Measurements from ENCODE around the gene SLC12A9.
"Not testable (repeated sequence)": the region's sequence is repeated elsewhere in the genome, so short reads cannot be mapped to it uniquely, and the experiment has no call there.

Gene SLC12A9

DNA sequence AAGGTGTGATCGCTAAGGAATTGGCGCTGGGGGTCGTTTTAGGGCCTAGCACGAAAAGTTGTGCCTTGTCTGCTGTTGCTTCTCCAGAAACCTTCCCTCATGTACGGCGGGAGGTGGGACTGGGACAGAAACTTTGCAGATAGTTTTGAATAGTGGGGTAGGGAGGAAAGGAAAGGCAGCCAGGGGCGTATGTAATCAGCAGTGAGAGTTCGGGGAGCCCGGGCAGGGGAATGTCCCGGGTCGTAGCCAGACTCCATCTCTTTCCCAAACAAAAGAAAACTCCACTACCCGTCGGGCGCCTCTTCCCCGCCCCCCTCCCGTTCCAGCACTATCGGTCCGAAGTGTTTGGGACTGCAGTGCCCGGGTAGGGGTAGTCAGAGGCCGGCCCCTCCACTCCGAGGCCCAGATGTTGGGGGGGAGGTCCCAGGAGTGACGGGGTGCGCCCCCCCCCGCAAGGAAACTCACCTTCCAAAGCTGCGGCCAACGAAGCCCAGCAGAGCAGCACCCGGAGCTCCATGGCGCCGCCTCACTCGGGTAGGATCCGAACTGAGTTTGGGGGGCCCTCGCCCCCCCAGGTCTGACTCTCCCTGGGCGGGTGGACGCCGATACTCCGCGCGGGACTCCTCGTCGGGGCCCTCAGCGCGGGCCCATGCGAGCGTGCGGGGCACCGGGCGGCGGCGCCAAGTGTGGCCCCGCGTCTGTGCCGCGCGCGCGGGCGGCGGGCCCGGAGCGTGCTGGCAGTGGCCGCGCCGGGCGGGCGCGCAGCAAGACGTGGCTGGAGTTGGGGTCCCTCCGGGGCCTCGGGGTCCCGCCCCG lies 25.8 kb upstream of the SLC12A9 start:
- DNase-seq (ENCODE audit: low spot score), result no peak

DNA sequence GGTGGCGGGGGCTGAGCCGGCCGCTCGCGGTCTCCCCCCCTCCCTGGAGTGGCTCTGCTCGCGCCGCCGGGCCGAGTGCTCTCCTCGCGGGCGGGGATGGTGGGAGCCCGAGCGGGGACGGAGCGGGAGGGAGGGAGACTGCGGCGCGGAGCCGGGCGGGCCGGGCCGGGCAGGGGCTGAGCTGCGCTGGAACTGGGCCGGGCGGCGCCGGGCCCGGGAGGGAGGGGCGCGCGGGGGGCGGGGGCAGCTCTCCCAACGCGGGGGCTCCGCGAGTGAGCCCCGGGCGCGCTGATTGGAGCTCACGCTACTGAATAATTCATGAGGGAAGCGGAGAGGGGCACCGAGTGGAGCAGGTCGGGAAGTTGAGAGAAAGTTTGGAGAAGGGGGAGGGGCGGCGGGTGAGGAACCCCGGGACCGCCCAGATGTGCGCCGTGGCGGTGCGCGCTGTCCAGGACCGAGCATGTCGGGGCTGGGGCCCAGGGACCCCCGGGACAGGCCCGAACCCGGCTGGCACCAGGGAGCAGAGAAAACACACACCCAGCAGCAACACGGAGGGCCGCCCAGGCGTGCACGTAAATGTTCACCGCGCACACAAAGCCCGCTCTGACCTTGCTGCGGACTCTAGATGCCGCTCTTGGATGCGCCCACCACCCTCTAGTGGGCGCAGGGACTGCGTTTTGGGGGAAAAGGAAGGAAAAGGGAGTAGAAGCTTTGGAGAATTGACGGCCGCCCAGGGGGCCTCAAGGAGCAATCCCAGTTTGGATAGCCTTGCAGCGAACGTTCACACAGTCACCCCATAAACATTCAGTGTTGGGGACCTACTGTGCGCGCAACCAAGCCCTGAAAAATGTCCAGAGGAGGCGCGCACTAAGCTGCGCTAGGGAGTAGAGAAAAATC lies 24.9 kb upstream of the SLC12A9 start, which contains the start of gene EPHB4:
TSS of gene EPHB4 (minus strand) at position 194 of the 897 bp plus-strand sequence. CDS start 493 bp downstream, outside the sequence.
- peak; percentile 73 for DNase-seq (ENCODE audit: low spot score)

DNA sequence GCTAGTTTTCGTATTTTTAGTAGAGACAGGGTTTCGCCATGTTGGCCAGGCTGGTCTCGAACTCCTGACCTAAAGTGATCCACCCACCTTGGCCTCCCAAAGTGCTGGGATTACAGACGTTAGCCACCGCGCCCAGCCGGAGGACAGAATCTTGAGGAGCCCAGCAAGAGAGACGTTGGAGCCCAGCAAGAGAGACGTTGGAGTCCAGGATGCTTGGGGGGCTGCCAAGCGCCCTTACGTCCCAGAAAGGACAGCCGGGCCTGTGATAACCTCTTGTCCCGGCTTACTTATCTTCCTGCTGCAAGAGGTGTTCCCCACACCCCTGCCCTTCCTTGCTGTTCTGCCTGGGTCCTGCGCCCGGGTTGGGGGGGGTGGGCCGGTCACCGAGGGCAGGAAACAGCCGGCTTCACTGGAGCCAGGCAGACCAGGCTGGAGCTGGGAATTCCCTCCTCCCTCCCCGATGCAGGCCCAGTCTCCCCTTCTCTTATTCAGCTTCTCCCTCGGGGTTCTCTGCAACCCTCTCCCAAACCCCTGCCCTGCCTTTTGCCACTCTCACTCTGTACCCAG lies 23.3 kb upstream of the SLC12A9 start:
- peak; percentile 79 for DNase-seq (ENCODE audit: low spot score)

DNA sequence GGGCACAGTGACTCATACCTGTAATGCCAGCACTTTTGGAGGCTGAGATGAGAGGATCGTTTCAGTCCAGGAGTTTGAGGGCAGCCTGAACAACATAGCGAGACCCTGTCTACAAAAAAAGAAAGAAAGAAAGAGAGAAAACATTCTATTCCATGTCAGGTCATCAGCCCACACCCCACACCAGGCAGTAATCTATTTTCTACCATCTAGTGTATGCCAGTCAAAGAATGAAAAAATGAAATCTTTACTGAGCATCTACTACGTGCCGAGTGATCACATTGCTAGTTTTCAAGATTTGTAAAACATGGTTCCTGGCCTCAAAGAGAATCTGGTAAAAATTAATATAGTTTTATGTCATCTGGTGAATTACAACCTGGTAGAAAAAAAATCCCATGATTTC lies 22.1 kb upstream of the SLC12A9 start:
- DNase-seq (ENCODE audit: low spot score), result no peak

DNA sequence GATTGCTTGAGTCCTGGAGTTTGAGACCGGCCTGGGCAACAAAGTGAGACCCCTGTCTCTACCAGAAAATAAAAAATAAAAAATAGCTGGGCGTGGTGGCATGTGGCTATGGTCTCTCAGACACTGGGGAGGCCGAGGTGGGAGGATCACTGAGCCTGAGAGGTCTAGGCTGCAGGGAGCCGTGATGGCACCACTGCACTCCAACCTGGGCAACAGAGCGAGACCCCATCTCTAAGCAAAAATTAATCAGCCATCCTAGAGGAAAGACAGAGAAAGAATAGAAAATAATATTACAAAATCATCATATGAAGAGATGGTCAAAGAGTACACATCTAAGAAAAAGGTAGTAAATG lies 20.3 kb upstream of the SLC12A9 start:
- DNase-seq (ENCODE audit: low spot score), result no peak

DNA sequence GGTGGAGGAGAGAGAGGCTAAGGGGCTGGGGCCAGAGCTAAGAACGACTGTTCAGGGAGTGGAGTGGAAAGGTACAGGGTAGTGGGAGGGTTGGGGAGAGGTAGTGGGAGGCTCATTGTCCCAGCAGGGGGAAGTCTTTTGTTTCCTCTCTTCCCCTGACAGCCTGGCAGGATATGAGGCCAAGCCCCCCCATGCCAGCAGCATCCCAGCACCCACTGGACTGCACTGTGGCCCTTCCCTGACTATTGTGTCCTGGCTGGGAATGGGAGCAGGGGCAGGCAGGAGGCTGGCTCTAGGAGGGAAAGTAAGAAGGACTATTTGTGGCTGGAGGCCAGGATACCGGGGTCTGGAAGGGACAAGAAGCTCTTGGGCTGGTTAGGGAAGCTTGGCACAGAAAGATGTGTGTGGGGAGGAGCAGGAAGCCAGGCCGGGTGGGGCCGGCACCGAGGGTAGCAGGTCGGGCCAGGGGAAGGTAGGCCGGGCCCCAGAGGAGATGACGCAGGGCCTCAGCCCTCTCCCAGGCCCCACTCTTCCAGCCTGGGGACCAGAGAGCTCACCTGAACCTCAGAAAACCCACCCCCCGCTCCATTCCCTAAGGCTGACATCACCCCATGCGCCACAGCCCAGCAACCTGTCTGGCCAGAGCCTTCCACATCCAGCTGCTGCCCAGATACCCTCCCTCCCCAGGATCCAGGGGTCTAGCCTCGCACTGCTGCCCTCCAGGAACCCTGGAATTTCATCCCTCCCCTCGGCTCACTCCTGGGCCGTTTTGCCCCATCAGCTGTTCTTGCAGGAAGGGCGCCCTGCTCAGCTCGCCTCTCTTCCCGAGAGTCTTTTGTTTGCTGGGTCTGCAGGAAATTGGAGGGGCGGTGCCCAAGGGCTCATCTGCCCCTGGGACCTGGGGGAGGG lies 16.4 kb upstream of the SLC12A9 start:
- DNase-seq (ENCODE audit: low spot score), result peak; percentile 75

DNA sequence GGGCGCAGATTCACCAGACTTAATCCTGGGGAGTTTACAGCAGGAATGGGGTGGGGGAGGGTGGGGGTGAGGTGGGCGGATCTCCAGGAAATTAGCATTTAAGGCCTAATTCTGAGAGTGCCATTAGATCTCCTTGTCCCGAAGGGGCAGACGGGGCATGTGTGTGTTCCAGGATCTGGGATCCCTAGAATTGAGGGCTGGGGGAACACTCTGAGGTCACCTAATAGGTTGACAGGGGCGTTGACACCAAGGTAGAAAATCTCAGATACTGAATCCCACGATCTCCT lies 15.8 kb upstream of the SLC12A9 start:
- DNase-seq (ENCODE audit: low spot score), result no peak

DNA sequence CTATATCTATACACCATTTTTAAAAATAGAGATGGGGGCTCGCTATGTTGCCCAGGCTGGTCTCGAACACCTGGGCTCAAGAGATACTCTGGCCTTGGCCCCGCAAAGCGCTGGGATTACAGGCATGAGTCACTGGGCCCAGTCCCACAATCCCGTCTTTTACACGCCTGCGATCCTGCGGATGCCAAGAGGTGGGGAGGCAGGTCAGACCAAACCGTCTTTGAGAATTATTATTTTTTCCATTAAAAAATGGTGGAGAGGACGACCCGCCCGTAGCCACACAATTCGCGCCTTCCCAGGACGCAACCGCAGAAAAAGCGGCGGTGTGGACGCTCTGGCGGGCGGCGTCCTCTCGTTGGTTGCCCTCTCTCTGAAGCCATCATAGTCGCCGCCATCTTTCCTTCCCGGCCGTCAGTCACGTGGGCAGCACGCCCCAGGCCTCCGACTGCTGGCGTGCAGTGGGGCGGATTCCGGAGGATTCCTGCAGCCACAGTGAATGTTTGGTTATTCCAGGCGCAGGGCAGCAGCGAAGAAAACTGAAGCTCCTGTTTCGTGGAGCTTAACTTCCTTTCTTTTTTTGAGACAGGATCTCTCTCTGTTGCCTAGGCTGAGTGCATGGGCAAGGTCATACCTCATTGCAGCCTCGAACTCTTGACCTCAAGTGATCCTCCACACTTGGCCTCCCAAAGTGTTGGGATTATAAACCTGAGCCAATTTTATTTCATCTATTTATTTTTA lies 15.2 kb upstream of the SLC12A9 start:
- DNase-seq (ENCODE audit: low spot score), result peak; percentile 91

DNA sequence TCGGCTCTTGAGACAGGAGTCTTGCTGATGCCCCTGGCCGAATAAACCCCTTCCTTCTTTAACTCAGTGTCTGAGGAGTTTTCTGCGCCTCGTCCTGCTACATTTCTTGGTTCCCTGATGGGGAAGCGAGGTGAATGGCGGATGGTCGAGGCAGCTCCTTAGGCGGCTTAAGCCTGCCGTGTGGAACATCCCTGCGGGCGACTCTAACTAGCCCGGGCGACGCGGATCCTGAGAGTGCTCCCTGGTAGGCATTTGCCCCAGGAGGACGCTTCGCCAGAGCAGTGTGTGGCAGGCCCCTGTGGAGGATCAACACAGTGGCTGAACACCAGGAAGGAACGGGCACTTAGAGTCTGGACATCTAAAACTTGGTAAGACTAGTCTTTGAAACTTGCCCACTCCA lies 13.2 kb upstream of the SLC12A9 start:
- no peak for DNase-seq (ENCODE audit: low spot score)

DNA sequence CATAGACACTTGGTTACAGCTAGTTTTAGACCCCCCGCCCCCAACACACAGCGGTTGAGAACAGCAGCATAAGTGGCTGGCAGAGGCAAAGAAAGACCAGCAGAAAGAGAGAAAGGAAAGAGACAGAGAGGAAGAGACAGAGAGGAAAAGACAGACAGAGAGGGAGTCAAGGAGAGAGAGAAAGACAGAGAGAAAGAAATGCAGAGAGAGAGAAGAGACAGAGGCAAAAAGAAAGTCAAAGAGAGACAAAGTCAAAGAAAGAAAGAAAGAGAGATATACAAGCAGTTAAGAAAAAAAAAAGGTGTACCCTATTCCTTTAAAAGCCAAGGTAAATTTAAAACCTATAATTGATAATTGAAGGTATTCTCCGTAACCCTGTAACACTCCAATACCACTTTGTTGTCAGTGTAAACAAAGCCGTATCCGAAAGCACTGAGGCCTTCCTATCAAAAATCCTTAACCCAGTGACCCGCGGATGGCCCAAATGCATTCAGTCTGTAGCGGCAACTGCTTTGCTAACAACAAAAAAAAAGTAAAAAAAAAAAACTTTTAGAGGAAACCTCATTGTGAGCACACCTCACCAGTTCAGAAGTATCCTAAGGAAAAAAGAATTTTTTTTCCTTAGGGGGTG lies 11.9 kb upstream of the SLC12A9 start:
- no peak for DNase-seq (ENCODE audit: low spot score)

DNA sequence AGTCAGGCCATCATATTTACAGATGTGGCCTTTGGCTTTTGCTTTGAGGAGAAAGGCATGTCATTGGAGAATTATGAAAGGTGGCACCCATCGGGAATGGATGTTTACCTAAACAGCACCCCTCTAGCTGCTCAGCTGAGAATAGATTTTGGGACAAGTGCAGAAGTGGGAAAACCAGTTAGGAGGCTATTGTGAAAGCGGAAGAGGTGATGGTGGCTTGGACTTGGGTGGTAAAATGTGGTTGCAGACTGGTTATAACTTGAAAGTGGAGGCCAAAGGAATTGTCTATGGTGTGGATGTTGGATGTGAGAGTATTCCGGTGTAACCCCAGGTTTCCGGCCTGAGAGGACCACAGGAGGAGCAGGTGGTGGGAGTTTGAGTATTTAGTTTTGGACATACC lies 5.2 kb upstream of the SLC12A9 start:
- DNase-seq (ENCODE audit: low spot score), result no peak

DNA sequence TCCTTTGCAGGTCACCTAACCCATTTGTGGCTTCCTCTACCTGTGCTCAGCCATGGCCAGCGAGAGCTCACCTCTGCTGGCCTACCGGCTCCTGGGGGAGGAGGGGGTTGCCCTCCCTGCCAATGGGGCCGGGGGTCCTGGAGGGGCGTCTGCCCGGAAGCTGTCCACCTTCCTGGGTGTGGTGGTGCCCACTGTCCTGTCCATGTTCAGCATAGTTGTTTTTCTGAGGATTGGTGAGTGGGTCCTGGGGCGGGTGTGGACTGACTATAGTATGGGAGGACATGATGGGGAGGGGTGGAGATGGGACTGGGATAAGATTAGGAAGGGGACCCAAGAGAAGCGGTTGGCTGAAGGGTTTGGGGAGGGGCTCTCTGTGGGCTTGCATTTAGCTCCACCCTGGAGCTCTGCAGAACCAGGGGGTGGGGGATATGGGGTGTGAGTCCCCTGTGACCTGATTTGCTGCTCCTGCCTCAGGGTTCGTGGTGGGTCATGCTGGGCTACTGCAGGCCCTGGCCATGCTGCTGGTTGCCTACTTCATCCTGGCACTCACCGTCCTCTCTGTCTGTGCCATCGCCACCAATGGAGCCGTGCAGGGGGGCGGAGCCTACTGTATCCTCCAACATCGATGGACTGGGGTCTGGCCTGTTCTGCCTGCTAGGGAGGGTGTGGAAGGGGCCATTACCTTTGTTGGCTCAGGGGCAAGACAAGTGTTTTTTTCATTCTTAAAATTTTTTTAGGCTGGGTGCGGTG lies 1.8 kb downstream of the SLC12A9 start:
- DNase-seq (ENCODE audit: low spot score), result no peak

DNA sequence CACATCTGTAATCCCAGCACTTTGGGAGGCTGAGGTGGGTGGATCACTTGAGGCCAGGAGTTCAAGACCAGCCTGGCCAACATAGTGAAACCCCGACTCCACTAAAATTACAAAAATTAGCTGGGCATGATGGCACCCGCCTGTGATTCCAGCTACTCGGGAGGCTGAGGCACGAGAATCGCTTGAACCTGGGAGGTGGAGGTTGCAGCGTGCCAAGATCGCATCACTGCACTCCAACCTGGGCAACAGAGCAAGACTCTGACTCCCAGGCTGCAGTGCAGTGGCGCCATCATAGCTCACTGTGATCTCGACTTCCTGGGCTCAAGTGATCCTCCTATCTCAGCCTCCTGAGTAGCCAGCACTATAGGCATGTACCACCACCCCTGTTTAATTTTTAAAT lies 2.4 kb downstream of the SLC12A9 start:
- not testable (repeated sequence) for DNase-seq (ENCODE audit: low spot score)

DNA sequence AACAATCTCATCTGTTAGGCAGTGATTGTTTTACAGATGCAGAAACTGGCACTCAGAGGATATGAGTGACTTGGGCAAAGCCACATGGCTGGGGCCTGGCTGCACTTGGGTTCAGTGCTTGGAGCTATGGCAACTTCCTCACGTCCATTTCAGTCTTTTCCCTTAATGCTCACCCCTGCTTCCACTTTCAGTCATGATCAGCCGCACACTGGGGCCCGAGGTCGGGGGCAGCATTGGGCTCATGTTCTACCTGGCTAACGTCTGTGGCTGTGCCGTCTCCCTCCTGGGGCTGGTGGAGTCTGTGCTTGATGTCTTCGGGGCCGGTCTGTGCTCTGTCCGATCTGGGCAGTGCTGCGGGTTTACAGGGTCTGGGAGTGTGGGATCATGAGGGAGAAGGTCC lies 3.0 kb downstream of the SLC12A9 start:
- no peak for DNase-seq (ENCODE audit: low spot score)

DNA sequence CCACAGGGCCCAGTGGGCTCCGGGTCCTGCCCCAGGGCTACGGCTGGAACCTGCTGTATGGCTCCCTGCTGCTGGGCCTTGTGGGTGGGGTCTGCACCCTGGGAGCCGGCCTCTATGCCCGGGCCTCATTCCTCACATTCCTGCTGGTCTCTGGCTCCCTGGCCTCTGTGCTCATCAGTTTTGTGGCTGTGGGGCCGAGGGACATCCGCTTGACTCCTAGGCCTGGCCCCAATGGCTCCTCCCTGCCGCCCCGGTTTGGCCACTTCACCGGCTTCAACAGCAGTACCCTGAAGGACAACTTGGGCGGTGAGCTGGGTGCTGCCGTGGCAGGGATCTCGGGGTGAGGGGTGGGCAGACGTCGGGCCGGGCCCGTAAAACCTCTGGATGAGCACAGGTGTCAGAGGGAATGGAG lies 4.4 kb downstream of the SLC12A9 start:
- DNase-seq (ENCODE audit: low spot score), result no peak

DNA sequence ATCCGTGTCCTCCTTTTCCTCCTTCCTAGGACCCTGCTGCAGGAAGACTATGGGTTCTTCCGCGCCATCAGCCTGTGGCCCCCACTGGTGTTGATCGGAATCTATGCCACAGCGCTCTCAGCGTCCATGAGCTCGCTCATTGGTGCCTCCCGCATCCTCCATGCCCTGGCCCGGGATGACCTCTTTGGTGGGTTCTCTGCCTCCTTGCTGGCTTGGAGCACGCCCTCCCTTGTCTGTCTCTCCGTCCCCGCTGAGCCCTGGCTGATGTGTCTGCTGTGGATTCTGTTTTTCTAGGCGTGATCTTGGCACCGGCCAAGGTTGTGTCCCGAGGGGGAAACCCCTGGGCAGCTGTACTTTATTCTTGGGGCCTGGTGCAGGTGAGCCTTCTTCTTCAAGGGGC lies 7.3 kb downstream of the SLC12A9 start:
- DNase-seq (ENCODE audit: low spot score), result no peak

DNA sequence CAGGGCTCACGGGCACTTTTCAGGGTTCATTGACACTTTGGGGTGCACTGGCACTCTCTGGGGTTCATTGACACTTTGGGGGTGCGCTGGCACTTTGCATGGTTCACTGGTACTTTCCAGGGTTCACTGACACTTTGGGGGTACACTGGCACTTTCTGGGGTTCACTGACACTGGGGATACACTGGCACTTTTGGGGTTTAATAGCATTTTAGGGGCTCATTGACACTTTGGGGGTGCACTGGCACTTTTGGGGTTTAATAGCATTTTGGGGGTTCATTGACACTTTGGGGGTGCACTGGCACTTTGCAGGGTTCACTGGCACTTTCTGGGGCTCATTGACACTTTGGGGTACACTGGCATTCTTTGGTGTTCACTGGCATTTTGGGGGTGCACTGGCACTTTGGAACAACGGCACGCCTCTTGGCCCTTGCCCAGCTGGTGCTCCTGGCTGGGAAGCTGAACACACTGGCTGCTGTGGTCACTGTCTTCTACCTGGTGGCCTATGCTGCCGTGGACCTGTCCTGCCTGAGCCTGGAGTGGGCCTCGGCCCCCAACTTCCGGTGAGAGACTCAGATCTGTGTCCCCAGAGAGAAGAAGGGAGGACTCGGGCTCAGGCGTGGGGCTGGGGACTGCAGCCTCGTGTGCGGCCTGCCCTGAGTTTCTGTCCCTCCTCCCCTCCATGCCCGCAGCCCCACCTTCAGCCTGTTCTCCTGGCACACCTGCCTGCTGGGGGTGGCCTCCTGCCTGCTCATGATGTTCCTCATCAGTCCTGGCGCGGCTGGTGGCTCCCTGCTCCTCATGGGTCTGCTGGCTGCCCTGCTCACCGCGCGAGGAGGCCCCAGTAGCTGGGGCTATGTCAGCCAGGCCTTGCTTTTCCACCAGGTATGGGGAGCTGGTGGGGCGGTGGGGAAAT lies 8.4 kb downstream of the SLC12A9 start:
- no peak for DNase-seq (ENCODE audit: low spot score)

DNA sequence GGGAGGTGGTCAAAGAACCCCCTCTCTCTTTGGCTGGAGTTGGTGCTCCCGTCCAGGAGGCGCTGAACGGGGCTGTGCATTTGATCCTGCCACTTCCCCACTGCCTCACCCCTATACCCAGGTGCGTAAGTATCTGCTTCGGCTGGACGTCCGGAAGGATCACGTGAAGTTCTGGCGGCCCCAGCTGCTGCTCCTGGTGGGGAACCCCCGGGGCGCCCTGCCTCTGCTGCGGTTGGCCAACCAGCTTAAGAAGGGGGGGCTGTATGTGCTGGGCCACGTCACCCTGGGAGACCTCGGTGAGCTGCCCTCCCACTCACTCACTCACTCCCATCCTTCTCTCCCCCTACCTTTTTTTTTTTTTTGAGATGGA lies 9.1 kb downstream of the SLC12A9 start:
- DNase-seq (ENCODE audit: low spot score), result no peak

DNA sequence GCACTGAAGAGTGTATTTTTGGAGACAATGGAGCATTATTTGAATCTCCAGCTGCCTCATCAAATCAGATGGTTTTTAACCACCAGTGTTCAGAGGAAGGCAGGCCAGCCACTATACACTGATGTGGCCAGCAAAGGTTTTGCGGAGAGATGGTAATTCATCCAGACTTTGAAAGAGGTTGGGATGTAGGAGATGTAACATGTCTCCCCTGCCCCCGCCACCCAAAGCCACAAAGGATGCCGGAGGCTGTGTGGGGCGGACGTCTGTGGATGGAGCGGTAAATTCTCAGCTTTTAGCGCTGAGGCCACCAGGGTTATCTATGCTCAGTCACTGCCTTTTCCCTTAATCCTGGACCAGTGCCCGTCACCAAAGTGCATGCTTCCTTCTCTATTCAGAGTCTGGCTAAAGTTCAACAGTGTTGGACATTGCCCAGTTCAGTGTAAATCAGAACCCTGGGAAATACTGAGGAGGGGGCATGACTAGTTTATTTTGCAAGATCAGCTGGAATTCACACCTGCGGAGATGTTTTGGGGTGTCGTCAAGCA lies 11.0 kb downstream of the SLC12A9 start:
- DNase-seq (ENCODE audit: low spot score), result no peak
